H1 (cell line): ENCODE measurements around the gene CYB5R3. TPM values are rescaled to one million over a fixed set of nuclear protein-coding genes. Genes with fewer than 3 reads are reported as not detected.

Experiments used
- CTCF ChIA-PET: fragments of 300-600 bp; sonication (Branson Sonifier 250); formaldehyde crosslinking; loops from one replicate; lab custom pipeline; 2021; ENCODE audit not compliant: partially characterized antibody; lab: Charles Lee
- POLR2A ChIA-PET: fragments of 300-600 bp; sonication (Branson Sonifier 250); formaldehyde crosslinking; loops from one replicate; lab custom pipeline; 2021; ENCODE audit warnings: inconsistent platforms; ENCODE audit not compliant: partially characterized antibody; lab: Charles Lee
- DNase-seq, 2 experiments: peaks; one replicate each; pipeline versions ENCODE4 v3.0.0 to v3.0.0-alpha.2; 2010 to 2022; ENCODE audit warnings: low spot score in 2 of 2, low read depth in 1 of 2, mixed read lengths in 1 of 2
- FAIRE-seq: peaks from 2 replicates; lab custom pipeline; 2011; peaks lifted over from hg19 to GRCh38; lab: Jason Lieb, UNC
- H2AFZ ChIP-seq: 2 replicates; pipeline ENCODE4 v1.8.1; 2012; ENCODE audit warnings: low read length, inconsistent platforms
- H2AK5ac ChIP-seq: 2 replicates; pipeline ENCODE4 v1.6.1; 2013; ENCODE audit warnings: low read depth, low read length
- H2BK120ac ChIP-seq: replicated peaks from 2 replicates; pipeline ENCODE3; 2013; ENCODE audit warnings: low read depth, low read length, inconsistent platforms
- H2BK12ac ChIP-seq: 2 replicates; pipeline ENCODE4 v1.6.1; 2013; ENCODE audit warnings: low read depth, low read length
- H2BK15ac ChIP-seq: 2 replicates; pipeline ENCODE4 v1.6.1; 2013; ENCODE audit warnings: low read length
- H2BK20ac ChIP-seq: 2 replicates; pipeline ENCODE4 v1.6.1; 2013; ENCODE audit warnings: low read length
- H2BK5ac ChIP-seq: 2 replicates; pipeline ENCODE4 v1.6.1; 2013; ENCODE audit warnings: low read depth, low read length
- H3K14ac ChIP-seq: 2 replicates; pipeline ENCODE4 v1.6.1; 2013; ENCODE audit warnings: inconsistent platforms; ENCODE audit not compliant: insufficient read length
- H3K18ac ChIP-seq: 2 replicates; pipeline ENCODE4 v1.6.1; 2013; ENCODE audit warnings: low read length; ENCODE audit errors: extremely low read depth
- H3K23ac ChIP-seq: 2 replicates; pipeline ENCODE4 v1.6.1; 2013; ENCODE audit warnings: inconsistent platforms; ENCODE audit not compliant: insufficient read length
- H3K23me2 ChIP-seq: 2 replicates; pipeline ENCODE4 v1.6.1; 2013; ENCODE audit warnings: low read depth, low read length
- H3K27ac ChIP-seq: 2 replicates; pipeline ENCODE4 v1.6.1; 2011; ENCODE audit warnings: low read depth, low read length, inconsistent platforms
- H3K27me3 ChIP-seq, 4 experiments: replicated peaks in 1 of 4; 1 replicate in 1 of 4; 2 replicates in 3 of 4; pipeline versions ENCODE4 v1.6.1 to v1.8.1; 2011 to 2013; ENCODE audit warnings: low read length in 3 of 4, mild to moderate bottlenecking in 3 of 4, inconsistent platforms in 2 of 4, mixed read lengths in 2 of 4, moderate library complexity in 1 of 4; ENCODE audit not compliant: control insufficient read depth in 3 of 4, insufficient read depth in 3 of 4; ENCODE audit errors: extremely low read depth in 1 of 4
- H3K36me3 ChIP-seq, 4 experiments: 2 replicates each; pipeline versions ENCODE4 v1.6.1 to v1.8.1; 2011 to 2013; ENCODE audit warnings: mild to moderate bottlenecking in 4 of 4, low read length in 3 of 4, moderate library complexity in 2 of 4, control low read depth in 1 of 4, inconsistent platforms in 1 of 4; ENCODE audit not compliant: insufficient read depth in 4 of 4, control insufficient read depth in 2 of 4
- H3K4ac ChIP-seq: replicated peaks from 2 replicates; pipeline ENCODE3; 2013; ENCODE audit warnings: low read length, low read depth, mixed read lengths, inconsistent platforms; ENCODE audit not compliant: insufficient read length
- H3K4me1 ChIP-seq, 4 experiments: replicated peaks in 1 of 4; 1 replicate in 1 of 4; 2 replicates in 3 of 4; pipeline versions ENCODE4 v1.6.1 to v1.8.1; 2011 to 2013; ENCODE audit warnings: low read length in 3 of 4, inconsistent platforms in 2 of 4, mixed read lengths in 1 of 4; ENCODE audit not compliant: insufficient read depth in 4 of 4, control insufficient read depth in 3 of 4
- H3K4me2 ChIP-seq, 2 experiments: 2 replicates each; pipeline versions ENCODE4 v1.6.1 to v1.8.1; 2011 to 2013; ENCODE audit warnings: low read depth in 2 of 2, low read length in 2 of 2, control low read depth in 1 of 2, inconsistent platforms in 1 of 2, mild to moderate bottlenecking in 1 of 2; ENCODE audit not compliant: insufficient read depth in 1 of 2
- H3K4me3 ChIP-seq, 4 experiments: fragments of 200-600, 300-600 bp in 1 of 4; sonication (generic), shearing (Covaris generic), sonication (Bioruptor Twin) in 1 of 4; 2 replicates each; pipeline versions ENCODE4 v1.5.1 to v1.8.1; 2011 to 2016; ENCODE audit warnings: low read length in 4 of 4, low read depth in 3 of 4, control low read depth in 2 of 4, inconsistent platforms in 2 of 4, mild to moderate bottlenecking in 2 of 4, mixed read lengths in 1 of 4, moderate library complexity in 1 of 4; ENCODE audit not compliant: insufficient read depth in 2 of 4; ENCODE audit errors: extremely low read depth in 1 of 4
- H3K56ac ChIP-seq: replicated peaks from 2 replicates; pipeline ENCODE3; 2013; ENCODE audit warnings: low read depth, mild to moderate bottlenecking, mixed read lengths, low read length, inconsistent platforms; ENCODE audit not compliant: insufficient read length
- H3K79me1 ChIP-seq: 2 replicates; pipeline ENCODE4 v1.6.1; 2013; ENCODE audit warnings: low read depth, low read length, control low read depth
- H3K79me2 ChIP-seq, 2 experiments: 2 replicates each; pipeline versions ENCODE4 v1.6.1 to v1.8.1; 2012 to 2013; ENCODE audit warnings: low read length in 2 of 2, mild to moderate bottlenecking in 2 of 2, inconsistent platforms in 1 of 2; ENCODE audit not compliant: insufficient read depth in 2 of 2, control insufficient read depth in 1 of 2
- H3K9ac ChIP-seq, 4 experiments: replicated peaks in 1 of 4; 1 replicate in 1 of 4; 2 replicates in 3 of 4; pipeline versions ENCODE4 v1.6.1 to v1.8.1; 2011 to 2013; ENCODE audit warnings: low read depth in 3 of 4, low read length in 3 of 4, control low read depth in 2 of 4, mild to moderate bottlenecking in 2 of 4, moderate library complexity in 2 of 4, inconsistent platforms in 1 of 4; ENCODE audit errors: extremely low read depth in 1 of 4
- H3K9me3 ChIP-seq, 2 experiments: 2 replicates each; pipeline versions ENCODE4 v1.6.1 to v1.8.1; 2012 to 2013; ENCODE audit warnings: mild to moderate bottlenecking in 2 of 2, moderate library complexity in 2 of 2, control low read depth in 1 of 2, inconsistent platforms in 1 of 2, low read depth in 1 of 2, low read length in 1 of 2, mixed read lengths in 1 of 2; ENCODE audit not compliant: insufficient read depth in 2 of 2
- H4K20me1 ChIP-seq, 2 experiments: replicated peaks in 1 of 2; 2 replicates each; pipeline versions ENCODE3 to v1.8.1; 2011 to 2013; ENCODE audit warnings: inconsistent platforms in 2 of 2, low read length in 2 of 2, mild to moderate bottlenecking in 1 of 2; ENCODE audit not compliant: insufficient read depth in 2 of 2, control insufficient read depth in 1 of 2
- H4K5ac ChIP-seq: 2 replicates; pipeline ENCODE4 v1.6.1; 2013; ENCODE audit warnings: low read length, low read depth, mixed read lengths, inconsistent platforms; ENCODE audit not compliant: insufficient read length
- H4K8ac ChIP-seq: 2 replicates; pipeline ENCODE4 v1.8.0; 2013; ENCODE audit warnings: mild to moderate bottlenecking, moderate library complexity, low read length, inconsistent platforms; ENCODE audit not compliant: insufficient read depth; ENCODE audit errors: extremely low read depth
- H4K91ac ChIP-seq: replicated peaks from 2 replicates; pipeline ENCODE3; 2013; ENCODE audit warnings: low read length, mixed read lengths, inconsistent platforms; ENCODE audit not compliant: insufficient read length
- BRCA1 ChIP-seq: IDR thresholded peaks from 2 replicates; pipeline ENCODE4 v1.6.1; 2012; ENCODE audit warnings: low read depth, low read length, improper control_type of control experiment
- CHD1 ChIP-seq: IDR thresholded peaks from 2 replicates; pipeline ENCODE4 v1.6.1; 2012; ENCODE audit warnings: low read depth, low read length, improper control_type of control experiment
- CREB1 ChIP-seq: IDR thresholded peaks from 2 replicates; pipeline ENCODE4 v1.6.1; 2012; ENCODE audit warnings: inconsistent platforms
- CTBP2 ChIP-seq: IDR thresholded peaks from 2 replicates; pipeline ENCODE4 v1.7.0; 2011; ENCODE audit warnings: borderline replicate concordance, mild to moderate bottlenecking, moderate library complexity, mixed read lengths, low read length; ENCODE audit not compliant: insufficient read depth, insufficient read length
- EP300 ChIP-seq, 2 experiments: IDR thresholded peaks; 1 replicate in 1 of 2; 2 replicates in 1 of 2; pipeline ENCODE4 v1.6.1; 2011 to 2012; ENCODE audit warnings: low read depth in 2 of 2, low read length in 2 of 2, mild to moderate bottlenecking in 2 of 2, borderline replicate concordance in 1 of 2, inconsistent platforms in 1 of 2, moderate library complexity in 1 of 2
- HDAC6 ChIP-seq: IDR thresholded peaks from one replicate; pipeline ENCODE4 v1.7.1; 2012; ENCODE audit warnings: low read depth, mild to moderate bottlenecking, inconsistent platforms, low read length, moderate library complexity
- KDM1A ChIP-seq: fragments of 200-600, 300-600 bp; sonication (generic); IDR thresholded peaks from 2 replicates; pipeline ENCODE4 v1.7.1; 2016; ENCODE audit warnings: mild to moderate bottlenecking, low read length, borderline replicate concordance
- KDM4A ChIP-seq: IDR thresholded peaks from one replicate; pipeline ENCODE4 v1.7.1; 2012; ENCODE audit warnings: low read depth, mild to moderate bottlenecking, moderate library complexity, low read length, inconsistent platforms; ENCODE audit not compliant: severe bottlenecking
- NRF1 ChIP-seq: IDR thresholded peaks from 2 replicates; pipeline ENCODE4 v1.6.1; 2011; ENCODE audit warnings: mild to moderate bottlenecking, low read depth, low read length, improper control_type of control experiment
- RFX5 ChIP-seq: IDR thresholded peaks from 2 replicates; pipeline ENCODE4 v1.6.1; 2011; ENCODE audit warnings: low read depth, low read length, improper control_type of control experiment, borderline replicate concordance
- RNF2 ChIP-seq: fragments of 200-900, 300-1000 bp; sonication (generic); IDR thresholded peaks from 2 replicates; pipeline ENCODE4 v1.7.1; 2016; ENCODE audit warnings: borderline replicate concordance, low read depth, mild to moderate bottlenecking, antibody characterized with exemption, low read length; ENCODE audit not compliant: poor library complexity, severe bottlenecking; ENCODE audit errors: missing control alignments
- SUZ12 ChIP-seq: fragments of 200-600 bp; sonication (generic); IDR thresholded peaks from 2 replicates; pipeline ENCODE4 v1.6.1; 2012; ENCODE audit warnings: mild to moderate bottlenecking, inconsistent platforms, low read length, moderate library complexity, mixed read lengths
- TAF1 ChIP-seq: IDR thresholded peaks from 2 replicates; pipeline ENCODE4 v1.6.1; 2011; ENCODE audit warnings: mild to moderate bottlenecking, low read depth, low read length
- WGBS, 2 experiments: shearing (Covaris generic) in 1 of 2; methylation state at CpG; one replicate each; pipeline versions ENCODE4 v1.1.6 to v1.1.7; 2013 to 2015; ENCODE audit warnings: low lambda C conversion rate in 2 of 2, mixed read lengths in 2 of 2, inconsistent platforms in 1 of 2, low coverage in 1 of 2, missing lambda C conversion rate in 1 of 2; ENCODE audit not compliant: insufficient replicate concordance in 2 of 2, insufficient coverage in 1 of 2, insufficient read length in 1 of 2; ENCODE audit errors: extremely low coverage in 1 of 2, missing lambda C conversion rate in 1 of 2; 5-methylcytosine and 5-hydroxymethylcytosine counted together
- polyA plus RNA-seq, 7 experiments: library from polyadenylated mRNA; depleted of rRNA in 3 of 7; stranded (reverse) in 5 of 7; unstranded in 2 of 7; fragments of >200 nt in 5 of 7; fragments of 200-250 nt in 2 of 7; gene quantifications; 1 replicate in 5 of 7; 2 replicates in 1 of 7; 4 replicates in 1 of 7; pipeline versions ENCODE4 v1.2.1 to v1.2.3, GENCODE V29; 2011 to 2013; ENCODE audit warnings: missing spikeins in 2 of 7, mixed read lengths in 2 of 7
- total RNA-seq: library from RNA; stranded (reverse); fragmentation: NEBNext Ultra II Directional; extraction: Animal tissue kit (Norgen Biotek cat#: 25700); gene quantifications from 2 replicates; pipeline ENCODE4 v1.2.1, GENCODE V29; 2021
- TF ChIP-seq, protein P1 (sequence below): IDR thresholded peaks from 2 replicates; pipeline ENCODE4 v1.6.1; 2012; ENCODE audit warnings: inconsistent platforms

The CYB5R3 gene
- total and polyA plus RNA-seq, 2 of the 8 experiments (the other 6 are each of a cell fraction or from before 2014, with no cell fraction given) = 75.3 to 113 TPM

GRCh38 chr22:42680648-42681047 lies 31.5 kb upstream of the CYB5R3 start:
- Histone ChIP-seq H3K27me3 (no peaks in the 10 kb centered on the region), H4K8ac (no peak overlapping the region), H3K79me1 (no peaks in the 10 kb centered on the region), H4K20me1 (no peaks in the 10 kb centered on the region), H3K9me3 (peaks cover 0 to 3% of the 10 kb centered on the region in 2 experiments; a peak in 2 of 4 replicates), H4K91ac (no peak overlapping the region), H2BK15ac (no peak overlapping the region), H3K18ac (no peak overlapping the region), H3K27ac (no peak overlapping the region), H3K4me3 (no peak overlapping the region), H2BK5ac (no peak overlapping the region), H2BK120ac (no peak overlapping the region), H3K23me2 (no peaks in the 10 kb centered on the region), H3K23ac (no peak overlapping the region), H3K9ac (no peak overlapping the region), H3K4ac (no peak overlapping the region), H3K4me2 (no peak overlapping the region), H2BK12ac (no peak overlapping the region), H3K4me1 (no peaks in the 10 kb centered on the region), H2AFZ (no peak overlapping the region), H4K5ac (no peak overlapping the region), H2AK5ac (no peak overlapping the region), H3K14ac (no peak overlapping the region), H3K79me2 (no peaks in the 10 kb centered on the region), H3K56ac (no peak overlapping the region), H3K36me3 (no peaks in the 10 kb centered on the region), H2BK20ac (no peak overlapping the region)
- DNase-seq (no peak), FAIRE-seq (no peak)
- 91 to 100% methylated on average over 2 to 8 of the region's 8 CpGs for WGBS, 2 experiments
- CTCF ChIA-PET = no interaction called here
- TF ChIP-seq KDM1A = no peak
- no peak for TF ChIP-seq HDAC6
- TF ChIP-seq, protein P1, sequence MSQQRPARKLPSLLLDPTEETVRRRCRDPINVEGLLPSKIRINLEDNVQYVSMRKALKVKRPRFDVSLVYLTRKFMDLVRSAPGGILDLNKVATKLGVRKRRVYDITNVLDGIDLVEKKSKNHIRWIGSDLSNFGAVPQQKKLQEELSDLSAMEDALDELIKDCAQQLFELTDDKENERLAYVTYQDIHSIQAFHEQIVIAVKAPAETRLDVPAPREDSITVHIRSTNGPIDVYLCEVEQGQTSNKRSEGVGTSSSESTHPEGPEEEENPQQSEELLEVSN = no peak
- no peak for TF ChIP-seq CTBP2
- no peak for TF ChIP-seq SUZ12
- no peak for TF ChIP-seq RFX5
- no peak for TF ChIP-seq KDM4A
- TF ChIP-seq CHD1 = no peak
- no peak for TF ChIP-seq EP300 (IDR thresholded peaks at IDR 0.05; ENCODE audit: borderline replicate concordance in 1 of 2, low read depth in 2 of 2, low read length in 2 of 2)
- no peak for TF ChIP-seq TAF1
- TF ChIP-seq CREB1 = no peak
- TF ChIP-seq BRCA1 = no peak
- TF ChIP-seq RNF2 = no peak
- no peak for TF ChIP-seq NRF1
- POLR2A ChIA-PET = no interaction called here
